Fibroblast of lung (primary cell): Measurements from ENCODE around the gene ELOVL1. TPM values are rescaled to one million over a fixed set of nuclear protein-coding genes. Genes with fewer than 3 reads are reported as not detected.

ENCODE experiments used
- DNase-seq, 2 donors: peaks; one replicate each; pipeline versions ENCODE4 v3.0.0 to v3.0.0-alpha.2; 2010; ENCODE audit warnings: low read depth in 2 of 2
- H2AFZ ChIP-seq: 2 replicates; pipeline ENCODE4 v1.5.1; 2012; ENCODE audit warnings: low read length, control low read depth, inconsistent platforms
- H3K27ac ChIP-seq: 2 replicates; pipeline ENCODE4 v1.5.1; 2011; ENCODE audit warnings: low read length, control low read depth; ENCODE audit not compliant: insufficient read depth
- H3K27me3 ChIP-seq: 2 replicates; pipeline ENCODE4 v1.5.1; 2011; ENCODE audit warnings: mild to moderate bottlenecking, low read length; ENCODE audit not compliant: control insufficient read depth, insufficient read depth
- H3K36me3 ChIP-seq: 2 replicates; pipeline ENCODE4 v1.5.1; 2011; ENCODE audit warnings: low read length; ENCODE audit not compliant: control insufficient read depth, insufficient read depth
- H3K4me1 ChIP-seq: 2 replicates; pipeline ENCODE4 v1.5.1; 2011; ENCODE audit warnings: low read length; ENCODE audit not compliant: control insufficient read depth, insufficient read depth; ENCODE audit errors: extremely low read depth
- H3K4me2 ChIP-seq: 2 replicates; pipeline ENCODE4 v1.5.1; 2011; ENCODE audit warnings: low read length, control low read depth; ENCODE audit not compliant: insufficient read depth; ENCODE audit errors: extremely low read depth
- H3K4me3 ChIP-seq, 4 experiments: fragments of 200-600 bp in 1 of 4; sonication (generic) in 1 of 4; replicated peaks in 1 of 4; 2 replicates each; pipeline ENCODE4 v1.5.1; 2011 to 2016; ENCODE audit warnings: low read length in 4 of 4, low read depth in 3 of 4, mild to moderate bottlenecking in 3 of 4, control low read depth in 2 of 4, inconsistent platforms in 1 of 4, mixed read lengths in 1 of 4; ENCODE audit not compliant: insufficient read depth in 1 of 4; ENCODE audit errors: control extremely low read depth in 1 of 4
- H3K79me2 ChIP-seq: 2 replicates; pipeline ENCODE4 v1.5.1; 2012; ENCODE audit warnings: mild to moderate bottlenecking, low read length, inconsistent platforms; ENCODE audit not compliant: control insufficient read depth, insufficient read depth
- H3K9ac ChIP-seq: 2 replicates; pipeline ENCODE4 v1.5.1; 2011; ENCODE audit warnings: mild to moderate bottlenecking, low read length, control low read depth; ENCODE audit not compliant: insufficient read depth
- H3K9me3 ChIP-seq: 2 replicates; pipeline ENCODE4 v1.5.1; 2012; ENCODE audit warnings: low read depth, low read length; ENCODE audit not compliant: control insufficient read depth, insufficient read depth
- H4K20me1 ChIP-seq: 2 replicates; pipeline ENCODE4 v1.5.1; 2011; ENCODE audit warnings: low read length; ENCODE audit not compliant: control insufficient read depth, insufficient read depth; ENCODE audit errors: extremely low read depth
- CTCF ChIP-seq, 2 donors: IDR thresholded peaks in 1 of 2; conservative IDR thresholded peaks in 1 of 2; 1 replicate in 1 of 2; 2 replicates in 1 of 2; pipeline ENCODE4 v1.5.1; 2011 to 2012; ENCODE audit warnings: low read length in 2 of 2, control low read depth in 1 of 2, inconsistent platforms in 1 of 2, low read depth in 1 of 2, mild to moderate bottlenecking in 1 of 2
- EZH2 ChIP-seq: IDR thresholded peaks from 2 replicates; pipeline ENCODE4 v1.5.1; 2012; ENCODE audit warnings: low read length, control low read depth, mild to moderate bottlenecking; ENCODE audit errors: missing control alignments
- polyA plus RNA-seq, 2 donors: library from polyadenylated mRNA; depleted of rRNA in 1 of 2; stranded (reverse) in 1 of 2; unstranded in 1 of 2; fragments of >200 nt; gene quantifications; 2 replicates each; pipeline ENCODE4 v1.2.1, GENCODE V29; 2011 to 2012; ENCODE audit warnings: missing spikeins in 1 of 2
- total RNA-seq: library from RNA; depleted of rRNA; stranded (reverse); fragments of >200 nt; gene quantifications from 2 replicates; pipeline ENCODE4 v1.2.1, GENCODE V29; 2014

Gene ELOVL1
- total and polyA plus RNA-seq, 2 donors (not counting 1 experiment from before 2014, with no cell fraction given) = 65.2 to 172 TPM

GRCh38 chr1:43398227-43398626 is 30.4 kb upstream of the ELOVL1 start:
- Histone ChIP-seq H3K4me1 (no peaks in the 10 kb centered on the region), H4K20me1 (no peaks in the 10 kb centered on the region), H3K4me2 (no peak overlapping the region), H3K9ac (no peak overlapping the region), H3K36me3 (no peaks in the 10 kb centered on the region), H3K9me3 (no peaks in the 10 kb centered on the region), H2AFZ (no peak overlapping the region), H3K79me2 (peaks cover 2% of the 10 kb centered on the region), H3K27me3 (no peaks in the 10 kb centered on the region), H3K27ac (no peak overlapping the region), H3K4me3 (no peak overlapping the region)
- no peak for DNase-seq
- TF ChIP-seq CTCF (conservative IDR thresholded peaks at IDR 0.05 in 1 of 2, IDR thresholded peaks at IDR 0.05 in 1 of 2; ENCODE audit: low read depth in 1 of 2, low read length in 2 of 2) (no peak), EZH2 (no peak)

GRCh38 chr1:43396059-43396458 is 28.2 kb upstream of the ELOVL1 start:
- no peaks in the 10 kb centered on the region for H3K36me3 ChIP-seq
- no peaks in the 10 kb centered on the region for H3K4me1 ChIP-seq
- DNase-seq = no peak
- H3K79me2 ChIP-seq = peaks cover 5% of the 10 kb centered on the region
- no peaks in the 10 kb centered on the region for H4K20me1 ChIP-seq
- H3K9ac ChIP-seq = no peak overlapping the region
- no peak for TF ChIP-seq CTCF (conservative IDR thresholded peaks at IDR 0.05 in 1 of 2, IDR thresholded peaks at IDR 0.05 in 1 of 2; ENCODE audit: low read depth in 1 of 2, low read length in 2 of 2)
- TF ChIP-seq EZH2 = no peak
- no peaks in the 10 kb centered on the region for H3K9me3 ChIP-seq
- no peak overlapping the region for H3K4me2 ChIP-seq
- H3K27ac ChIP-seq = no peak overlapping the region
- no peaks in the 10 kb centered on the region for H3K27me3 ChIP-seq
- no peak overlapping the region for H3K4me3 ChIP-seq
- no peak overlapping the region for H2AFZ ChIP-seq

GRCh38 chr1:43395523-43395922 is 27.7 kb upstream of the ELOVL1 start:
- Histone ChIP-seq H3K27ac (no peak overlapping the region), H2AFZ (no peak overlapping the region), H3K79me2 (peaks cover 9% of the 10 kb centered on the region), H3K4me1 (no peaks in the 10 kb centered on the region), H3K4me3 (no peak overlapping the region), H3K27me3 (no peaks in the 10 kb centered on the region), H3K9ac (no peak overlapping the region), H3K4me2 (no peak overlapping the region), H3K9me3 (no peaks in the 10 kb centered on the region), H3K36me3 (no peaks in the 10 kb centered on the region), H4K20me1 (no peaks in the 10 kb centered on the region)
- DNase-seq = no peak
- TF ChIP-seq CTCF (conservative IDR thresholded peaks at IDR 0.05 in 1 of 2, IDR thresholded peaks at IDR 0.05 in 1 of 2; ENCODE audit: low read depth in 1 of 2, low read length in 2 of 2) (no peak), EZH2 (no peak)
